ENCODE measurements around the gene GDPGP1. TPM values are rescaled to one million over a fixed set of nuclear protein-coding genes. Genes with fewer than 3 reads are reported as not detected.
A peak's percentile ranks its signal among the peaks of the same experiment; 100 is the strongest.

Gene GDPGP1
- total RNA-seq, 4 donors from 2014 or later: 4.2 to 8.0 (median 5.2) TPM

GRCh38 chr15:90232941-90233386 is 1.0 kb upstream of the GDPGP1 start:
- no peak for ATAC-seq (ENCODE audit: low FRiP score)
- TF ChIP-seq CTCF (IDR thresholded peaks at IDR 0.05): no peak
- DNase-seq (ENCODE audit: low spot score): no peak

GRCh38 chr15:90233387-90234095 is 468 bp upstream of the GDPGP1 start, which contains the start of gene CIB1:
Gene CIB1 (minus strand): TSS chr15:90233941. CDS start chr15:90233885, 56 bp downstream.
- DNase-seq (ENCODE audit: low spot score): peak; percentile 76
- ATAC-seq (ENCODE audit: low FRiP score): peak; percentile 96
- no peak for TF ChIP-seq CTCF (IDR thresholded peaks at IDR 0.05)

GRCh38 chr15:90239371-90239770 is 5.4 kb downstream of the GDPGP1 start:
- TF ChIP-seq CTCF (IDR thresholded peaks at IDR 0.05): no peak
- ATAC-seq (ENCODE audit: low FRiP score) (no peak), DNase-seq (ENCODE audit: low spot score) (no peak)

GRCh38 chr15:90240856-90241255 is 6.8 kb downstream of the GDPGP1 start:
- ATAC-seq (ENCODE audit: low FRiP score) (no peak), DNase-seq (ENCODE audit: low spot score) (no peak)
- TF ChIP-seq CTCF (IDR thresholded peaks at IDR 0.05): no peak

GRCh38 chr15:90241343-90242192 is 7.6 kb downstream of the GDPGP1 start:
- no peak for DNase-seq (ENCODE audit: low spot score)
- TF ChIP-seq CTCF (IDR thresholded peaks at IDR 0.05): no peak
- ATAC-seq (ENCODE audit: low FRiP score): no peak

- no peak for ATAC-seq (ENCODE audit: low FRiP score)
- no peak for TF ChIP-seq CTCF (IDR thresholded peaks at IDR 0.05)
- no peak for DNase-seq (ENCODE audit: low spot score)
Observed at GRCh38 chr15:90243943-90244639, 10.1 kb downstream of the GDPGP1 start.

Data from omental fat pad (tissue), 4 donors.